ENCODE data around the gene SLC24A3.

Gene SLC24A3

DNA sequence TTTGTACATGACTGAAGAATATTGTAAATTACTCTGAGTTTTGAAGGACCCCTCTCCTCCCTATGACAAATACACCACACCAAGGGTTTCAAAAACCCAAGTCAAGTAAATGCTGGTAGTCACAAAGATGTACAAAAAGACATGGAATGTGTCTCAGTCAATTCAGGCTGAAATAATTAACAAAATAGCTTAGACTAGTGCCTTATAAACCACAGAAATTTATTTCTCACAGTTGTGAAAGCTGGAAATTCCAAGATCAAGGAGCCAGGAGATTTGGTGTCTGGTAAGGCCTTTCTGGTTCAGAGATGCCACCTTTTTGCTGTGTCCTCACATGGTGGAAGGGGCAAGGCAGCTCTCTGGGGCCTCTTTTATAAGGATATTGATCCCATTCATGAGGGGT, 343.3 kb downstream of the SLC24A3 start:
- Histone ChIP-seq H3K36me3 (ENCODE audit: insufficient read depth, low read length) (no peaks in the 10 kb centered on the region), H3K27me3 (ENCODE audit: insufficient read depth, low read length) (no peaks in the 10 kb centered on the region)

DNA sequence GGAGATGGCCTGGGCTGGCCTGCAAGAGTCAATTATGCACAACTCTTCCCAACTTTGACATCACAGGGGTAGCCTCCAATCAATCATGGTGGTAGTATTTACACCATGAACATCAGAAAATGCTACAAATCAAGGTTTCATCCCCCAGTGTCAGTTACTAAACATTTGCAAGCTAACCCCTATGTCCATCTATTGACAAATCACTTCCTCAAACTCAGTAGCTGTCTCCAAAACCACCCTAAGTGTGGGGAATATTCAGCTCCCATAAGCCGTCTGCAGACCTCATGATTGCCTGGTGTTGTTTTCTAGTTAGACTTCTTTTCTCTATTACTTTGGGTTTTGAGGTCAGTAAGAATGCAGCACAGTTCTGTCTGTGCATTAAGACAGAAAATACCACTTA, 344.8 kb downstream of the SLC24A3 start:
- 88% methylated on average over 1 of the region's 1 CpG for WGBS
- Histone ChIP-seq H3K27me3 (ENCODE audit: insufficient read depth, low read length) (no peaks in the 10 kb centered on the region), H3K4me1 (ENCODE audit: insufficient read depth, low read length) (peaks cover 7% of the 10 kb centered on the region)

More for the DNA sequence above, 343.3 kb downstream of the SLC24A3 start:
- Histone ChIP-seq H3K9ac (ENCODE audit: low read depth, low read length) (no peak overlapping the region), H3K27ac (ENCODE audit: low read depth, low read length) (no peak overlapping the region), H3K9me3 (ENCODE audit: insufficient read depth, low read depth, low read length) (no peaks in the 10 kb centered on the region), H3K4me1 (ENCODE audit: insufficient read depth, low read length) (peaks cover 12% of the 10 kb centered on the region), H3K4me3 (ENCODE audit: low read length) (no peak overlapping the region)

DNA sequence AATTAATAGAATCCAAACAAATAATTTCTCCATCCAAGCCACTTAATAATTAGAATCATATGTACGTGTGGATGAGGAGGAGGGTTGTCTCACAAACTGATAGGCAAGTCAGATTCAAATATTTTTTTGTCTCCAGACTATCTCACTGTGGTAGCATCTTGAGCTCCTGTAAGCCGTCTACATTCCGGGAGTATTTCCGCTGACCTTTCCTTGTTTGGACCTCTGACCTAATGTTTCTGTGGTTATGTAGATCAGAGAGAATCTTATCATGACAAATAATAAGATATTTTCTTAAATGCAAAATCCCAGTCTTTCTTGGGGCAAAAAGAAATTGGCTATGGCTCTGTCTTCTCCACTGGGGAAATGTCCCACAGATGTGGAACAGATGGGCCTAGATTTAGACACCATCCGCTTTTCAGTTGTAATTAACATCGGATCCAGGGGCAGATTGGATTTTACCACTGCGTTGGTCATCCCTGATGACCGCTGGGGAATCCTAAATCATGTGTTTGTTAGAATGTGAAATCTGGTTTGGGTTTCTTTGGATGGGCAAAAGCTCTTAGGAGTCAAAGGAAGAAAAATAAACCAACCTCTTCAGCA, 348.5 kb downstream of the SLC24A3 start:
- no peak overlapping the region for H3K9ac ChIP-seq (ENCODE audit: low read depth, low read length)

More for the DNA sequence above, 344.8 kb downstream of the SLC24A3 start:
- no peaks in the 10 kb centered on the region for H3K36me3 ChIP-seq (ENCODE audit: insufficient read depth, low read length)
- H3K27ac ChIP-seq (ENCODE audit: low read depth, low read length) = no peak overlapping the region
- no peaks in the 10 kb centered on the region for H3K9me3 ChIP-seq (ENCODE audit: insufficient read depth, low read depth, low read length)
- H3K9ac ChIP-seq (ENCODE audit: low read depth, low read length) = no peak overlapping the region
- no peak overlapping the region for H3K4me3 ChIP-seq (ENCODE audit: low read length)

DNA sequence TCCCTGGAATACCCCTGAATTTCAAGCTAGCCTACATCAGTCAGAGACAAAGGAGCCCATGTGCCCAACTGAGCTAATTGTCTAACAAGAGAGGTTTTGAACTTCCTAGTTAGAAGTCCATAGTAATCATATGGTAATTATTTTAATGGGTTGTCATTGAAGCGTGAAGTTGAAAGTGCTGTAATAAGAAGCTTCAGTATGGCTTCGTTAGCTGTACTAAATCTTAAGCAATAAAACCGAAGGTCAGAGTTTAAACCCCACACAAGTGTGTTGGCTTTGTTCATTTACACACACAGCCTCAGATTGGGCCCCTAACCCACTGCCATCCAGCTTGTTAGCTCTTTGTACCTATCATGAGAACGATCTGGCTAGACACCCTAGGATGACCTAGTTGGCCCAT, 350.0 kb downstream of the SLC24A3 start:
- Histone ChIP-seq H3K4me3 (ENCODE audit: low read length) (no peak overlapping the region), H3K4me1 (ENCODE audit: insufficient read depth, low read length) (peaks cover 4% of the 10 kb centered on the region; the same call in 1 of the 2 replicates), H3K9me3 (ENCODE audit: insufficient read depth, low read depth, low read length) (no peaks in the 10 kb centered on the region), H3K27ac (ENCODE audit: low read depth, low read length) (no peak overlapping the region), H3K9ac (ENCODE audit: low read depth, low read length) (no peak overlapping the region), H3K27me3 (ENCODE audit: insufficient read depth, low read length) (no peaks in the 10 kb centered on the region), H3K36me3 (ENCODE audit: insufficient read depth, low read length) (no peaks in the 10 kb centered on the region)
- 92% methylated on average over 4 of the region's 4 CpGs for WGBS

More for the DNA sequence above, 348.5 kb downstream of the SLC24A3 start:
- H3K27ac ChIP-seq (ENCODE audit: low read depth, low read length) = no peak overlapping the region
- H3K9me3 ChIP-seq (ENCODE audit: insufficient read depth, low read depth, low read length) = no peaks in the 10 kb centered on the region
- no peaks in the 10 kb centered on the region for H3K36me3 ChIP-seq (ENCODE audit: insufficient read depth, low read length)
- no peaks in the 10 kb centered on the region for H3K27me3 ChIP-seq (ENCODE audit: insufficient read depth, low read length)
- H3K4me1 ChIP-seq (ENCODE audit: insufficient read depth, low read length) = peaks cover 4% of the 10 kb centered on the region; the same call in 1 of the 2 replicates
- no peak overlapping the region for H3K4me3 ChIP-seq (ENCODE audit: low read length)
- 81% methylated on average over 7 of the region's 8 CpGs for WGBS

DNA sequence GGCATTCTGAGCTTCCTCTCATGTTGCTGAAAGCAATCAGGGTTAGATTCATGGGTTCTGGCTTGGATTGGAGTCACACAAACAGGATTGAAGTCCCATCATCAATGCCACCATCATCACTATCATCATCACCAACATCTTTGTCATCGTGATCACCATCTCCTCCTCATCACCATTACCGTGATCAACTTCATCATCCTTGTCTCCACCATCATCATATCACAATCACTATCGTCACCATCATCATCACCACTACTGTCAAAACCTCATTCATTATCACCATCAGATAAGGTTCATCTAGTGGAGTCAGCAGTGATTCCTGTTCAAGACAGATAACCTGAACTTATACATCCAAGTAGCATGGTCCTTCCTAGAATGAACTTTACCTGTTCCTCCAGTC, 351.8 kb downstream of the SLC24A3 start:
- peaks cover 4% of the 10 kb centered on the region; the same call in 1 of the 2 replicates for H3K4me1 ChIP-seq (ENCODE audit: insufficient read depth, low read length)
- H3K27ac ChIP-seq (ENCODE audit: low read depth, low read length) = no peak overlapping the region
- H3K9ac ChIP-seq (ENCODE audit: low read depth, low read length) = no peak overlapping the region
- WGBS = 95% methylated on average over 3 of the region's 3 CpGs
- H3K4me3 ChIP-seq (ENCODE audit: low read length) = no peak overlapping the region
- no peaks in the 10 kb centered on the region for H3K36me3 ChIP-seq (ENCODE audit: insufficient read depth, low read length)
- no peaks in the 10 kb centered on the region for H3K9me3 ChIP-seq (ENCODE audit: insufficient read depth, low read depth, low read length)
- H3K27me3 ChIP-seq (ENCODE audit: insufficient read depth, low read length) = no peaks in the 10 kb centered on the region

DNA sequence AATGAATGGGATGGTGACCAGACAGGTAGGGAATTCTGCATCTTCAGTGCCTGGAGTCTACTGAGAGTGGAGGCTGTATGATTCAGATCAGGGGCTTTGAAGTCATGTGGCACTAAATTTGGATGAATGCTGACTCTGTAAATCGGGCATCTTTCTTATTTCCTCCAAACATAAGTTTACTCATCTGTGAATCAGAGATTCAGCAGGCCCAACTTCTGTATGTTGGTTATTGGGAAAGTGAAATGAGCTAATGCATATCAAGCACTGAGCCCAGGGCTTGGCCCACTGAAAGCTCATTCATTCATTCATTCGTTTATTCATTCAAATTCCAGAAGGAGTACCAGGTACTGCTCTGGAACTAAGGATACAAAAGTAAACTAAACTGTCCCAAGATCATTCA, 353.3 kb downstream of the SLC24A3 start:
- H3K36me3 ChIP-seq (ENCODE audit: insufficient read depth, low read length) = no peaks in the 10 kb centered on the region
- H3K27ac ChIP-seq (ENCODE audit: low read depth, low read length) = no peak overlapping the region
- H3K9ac ChIP-seq (ENCODE audit: low read depth, low read length) = no peak overlapping the region
- H3K4me1 ChIP-seq (ENCODE audit: insufficient read depth, low read length) = peaks cover 4% of the 10 kb centered on the region; the same call in 1 of the 2 replicates
- no peaks in the 10 kb centered on the region for H3K9me3 ChIP-seq (ENCODE audit: insufficient read depth, low read depth, low read length)
- no peak overlapping the region for H3K4me3 ChIP-seq (ENCODE audit: low read length)
- WGBS = 100% methylated on average over 1 of the region's 2 CpGs
- no peaks in the 10 kb centered on the region for H3K27me3 ChIP-seq (ENCODE audit: insufficient read depth, low read length)

DNA sequence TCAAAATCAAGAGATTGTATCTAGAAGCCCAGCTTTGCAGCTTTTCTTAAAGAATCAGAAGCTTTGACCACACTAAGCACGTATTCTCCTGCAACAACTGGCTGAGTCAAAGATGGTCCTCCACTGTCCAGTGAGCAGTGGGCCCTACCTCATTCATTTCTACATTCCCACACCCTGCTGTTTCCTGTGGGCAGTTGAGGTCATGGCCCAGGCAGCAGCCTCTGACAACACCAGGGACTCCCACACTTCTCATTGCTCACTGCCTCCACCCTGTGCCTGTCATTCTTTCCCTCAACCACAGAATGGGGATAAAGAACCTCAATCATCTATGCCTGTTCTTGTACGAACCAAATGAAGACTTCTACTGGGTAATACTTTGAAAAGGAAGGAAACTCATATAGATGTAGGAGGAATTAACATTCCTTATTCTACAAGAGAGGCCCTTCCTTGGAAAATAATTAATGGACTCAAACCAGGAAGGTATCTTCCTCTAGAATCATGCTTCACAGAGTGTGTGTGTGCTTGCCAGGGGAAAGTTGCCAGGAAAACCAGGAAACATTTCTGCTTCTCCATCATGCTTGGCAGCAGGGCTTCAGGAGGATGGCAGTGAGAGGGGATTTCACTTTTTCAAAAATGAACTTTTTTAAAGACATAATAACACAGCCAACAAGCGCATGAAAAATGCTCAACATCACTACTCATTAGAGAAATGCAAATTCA, 353.9 kb downstream of the SLC24A3 start:
- no peaks in the 10 kb centered on the region for H3K9me3 ChIP-seq (ENCODE audit: insufficient read depth, low read depth, low read length)
- no peak overlapping the region for H3K27ac ChIP-seq (ENCODE audit: low read depth, low read length)
- no peak overlapping the region for H3K4me3 ChIP-seq (ENCODE audit: low read length)
- 91% methylated on average over 2 of the region's 3 CpGs for WGBS
- H3K4me1 ChIP-seq (ENCODE audit: insufficient read depth, low read length) = peaks cover 4% of the 10 kb centered on the region; the same call in 1 of the 2 replicates
- no peaks in the 10 kb centered on the region for H3K36me3 ChIP-seq (ENCODE audit: insufficient read depth, low read length)
- no peaks in the 10 kb centered on the region for H3K27me3 ChIP-seq (ENCODE audit: insufficient read depth, low read length)
- no peak overlapping the region for H3K9ac ChIP-seq (ENCODE audit: low read depth, low read length)

DNA sequence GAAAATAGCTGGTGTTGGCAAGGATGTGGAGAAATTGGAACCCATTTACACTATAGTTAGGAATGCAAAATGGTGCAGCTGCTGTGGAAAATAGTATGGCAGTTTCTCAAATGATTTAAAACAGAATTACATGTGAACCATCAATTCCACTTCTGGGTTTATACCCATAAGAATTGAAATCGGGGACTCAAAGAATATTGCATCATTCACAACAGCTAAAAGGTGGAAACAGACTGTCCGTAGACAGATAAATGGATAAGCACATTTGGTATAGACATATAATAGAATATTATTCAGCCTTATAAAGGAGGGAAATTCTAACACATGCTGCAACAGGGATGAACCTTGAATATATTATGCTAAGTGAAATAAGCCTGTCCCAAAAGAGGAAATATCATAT, 355.7 kb downstream of the SLC24A3 start:
- WGBS = 75% methylated on average over 1 of the region's 2 CpGs
- Histone ChIP-seq H3K9ac (ENCODE audit: low read depth, low read length) (no peak overlapping the region), H3K4me3 (ENCODE audit: low read length) (no peak overlapping the region), H3K27me3 (ENCODE audit: insufficient read depth, low read length) (no peaks in the 10 kb centered on the region), H3K4me1 (ENCODE audit: insufficient read depth, low read length) (no peaks in the 10 kb centered on the region), H3K36me3 (ENCODE audit: insufficient read depth, low read length) (no peaks in the 10 kb centered on the region), H3K27ac (ENCODE audit: low read depth, low read length) (no peak overlapping the region), H3K9me3 (ENCODE audit: insufficient read depth, low read depth, low read length) (no peaks in the 10 kb centered on the region)

DNA sequence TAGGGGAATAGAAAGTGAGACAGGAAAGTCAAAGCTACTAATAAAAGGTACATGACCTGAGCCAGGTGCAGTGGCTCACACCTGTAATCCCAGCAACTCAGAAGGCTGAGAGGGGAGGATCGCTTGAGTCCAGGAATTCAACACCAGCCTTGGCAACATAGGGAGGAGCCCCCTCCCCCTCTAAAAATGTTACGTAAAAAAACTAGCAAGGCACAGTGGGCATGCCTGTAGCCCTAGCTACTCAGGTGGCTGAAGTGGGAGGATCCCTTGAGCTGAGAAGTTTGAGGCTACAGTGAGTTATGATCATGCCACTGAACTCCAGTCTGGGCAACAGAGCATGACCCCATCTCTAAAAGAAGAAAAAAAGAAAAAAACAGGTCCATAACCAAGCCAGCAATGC, 359.6 kb downstream of the SLC24A3 start:
- Histone ChIP-seq H3K9me3 (ENCODE audit: insufficient read depth, low read depth, low read length) (no peaks in the 10 kb centered on the region), H3K9ac (ENCODE audit: low read depth, low read length) (no peak overlapping the region), H3K27ac (ENCODE audit: low read depth, low read length) (no peak overlapping the region), H3K27me3 (ENCODE audit: insufficient read depth, low read length) (no peaks in the 10 kb centered on the region), H3K4me1 (ENCODE audit: insufficient read depth, low read length) (no peaks in the 10 kb centered on the region), H3K4me3 (ENCODE audit: low read length) (no peak overlapping the region), H3K36me3 (ENCODE audit: insufficient read depth, low read length) (no peaks in the 10 kb centered on the region)
- 89% methylated on average over 2 of the region's 2 CpGs for WGBS

DNA sequence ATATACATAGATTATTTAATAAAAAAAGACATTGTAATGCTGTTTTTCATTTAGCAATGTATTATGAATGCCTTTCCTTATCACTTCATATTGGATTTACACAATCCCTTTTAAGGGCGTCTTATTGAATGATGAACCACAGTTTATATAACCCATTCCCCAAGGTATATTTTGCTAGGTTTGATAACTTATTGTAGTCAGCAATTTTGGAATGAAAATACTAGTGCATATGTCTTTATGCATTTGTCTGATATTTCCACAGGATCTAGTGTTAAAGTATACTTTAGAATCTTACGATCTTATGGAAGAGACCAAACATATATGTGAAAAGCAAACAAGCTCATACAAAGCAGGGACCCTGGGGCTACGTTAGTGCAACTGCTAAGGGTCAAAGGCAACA, 365.2 kb downstream of the SLC24A3 start:
- WGBS = 91% methylated on average over 2 of the region's 3 CpGs
- Histone ChIP-seq H3K27me3 (ENCODE audit: insufficient read depth, low read length) (no peaks in the 10 kb centered on the region), H3K4me3 (ENCODE audit: low read length) (no peak overlapping the region), H3K9ac (ENCODE audit: low read depth, low read length) (no peak overlapping the region), H3K27ac (ENCODE audit: low read depth, low read length) (no peak overlapping the region), H3K36me3 (ENCODE audit: insufficient read depth, low read length) (no peaks in the 10 kb centered on the region), H3K9me3 (ENCODE audit: insufficient read depth, low read depth, low read length) (no peaks in the 10 kb centered on the region), H3K4me1 (ENCODE audit: insufficient read depth, low read length) (no peaks in the 10 kb centered on the region)

DNA sequence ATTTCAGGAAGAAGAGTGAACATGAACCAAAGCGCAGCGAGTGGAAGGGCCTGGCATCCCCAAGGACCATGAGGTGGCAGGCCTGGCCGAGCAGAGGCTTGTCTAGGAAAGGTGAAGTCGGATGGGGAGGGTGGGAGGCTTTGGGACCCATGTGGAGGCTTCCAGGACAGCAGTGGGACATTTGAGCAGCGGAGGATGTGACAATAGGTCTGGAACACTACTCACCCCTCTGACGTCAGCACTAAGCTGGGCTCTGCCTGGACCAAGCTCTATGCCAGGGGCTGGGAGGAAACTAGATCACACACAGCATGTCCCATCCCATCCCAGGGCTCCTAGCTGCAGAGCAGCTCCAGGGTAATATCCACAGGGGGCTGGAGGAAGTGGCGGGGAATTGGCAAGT, 370.3 kb downstream of the SLC24A3 start:
- no peak overlapping the region for H3K4me3 ChIP-seq (ENCODE audit: low read length)
- H3K36me3 ChIP-seq (ENCODE audit: insufficient read depth, low read length) = no peaks in the 10 kb centered on the region
- WGBS = 87% methylated on average over 7 of the region's 7 CpGs
- H3K27ac ChIP-seq (ENCODE audit: low read depth, low read length) = no peak overlapping the region
- H3K4me1 ChIP-seq (ENCODE audit: insufficient read depth, low read length) = no peaks in the 10 kb centered on the region
- no peaks in the 10 kb centered on the region for H3K27me3 ChIP-seq (ENCODE audit: insufficient read depth, low read length)
- no peak overlapping the region for H3K9ac ChIP-seq (ENCODE audit: low read depth, low read length)
- H3K9me3 ChIP-seq (ENCODE audit: insufficient read depth, low read depth, low read length) = no peaks in the 10 kb centered on the region
